GM12878 (cell line): ENCODE measurements around the gene SLA2. TPM values are rescaled to one million over a fixed set of nuclear protein-coding genes. Genes with fewer than 3 reads are reported as not detected.

Experiments used
- ATAC-seq: fragments of 200-7000 bp; cut with Tn5 transposase; 3 replicates; pipeline ENCODE4 v1.9.1; 2020; ENCODE audit warnings: mild to moderate bottlenecking, moderate library complexity
- BruUV-seq: library from RNA; stranded (reverse); fragments of 400-500 nt; replicated peaks from 2 replicates; lab custom pipeline; 2021; lab: Mats Ljungman, UMichigan
- CTCF ChIA-PET: fragments of 300-600 bp; sonication (Branson Sonifier 250); formaldehyde crosslinking; extraction: SDS; loops from one replicate; lab custom pipeline; 2021; ENCODE audit warnings: inconsistent platforms; lab: Yijun Ruan, JAX
- POLR2A ChIA-PET: fragments of 350-600 bp; formaldehyde crosslinking; extraction: SDS; loops from one replicate; lab custom pipeline; 2021; ENCODE audit warnings: inconsistent platforms; lab: Charles Lee
- RAD21 ChIA-PET: fragments of 300-600 bp; sonication (Branson Sonifier 250); formaldehyde crosslinking; loops from one replicate; lab custom pipeline; 2023; ENCODE audit warnings: antibody characterized with exemption; ENCODE audit not compliant: unreplicated experiment; lab: Charles Lee
- SMC1A ChIA-PET: fragments of 300-600 bp; sonication (Branson Sonifier 250); formaldehyde crosslinking; loops from one replicate; lab custom pipeline; 2023; ENCODE audit not compliant: unreplicated experiment, uncharacterized antibody; lab: Charles Lee
- DNase-seq: peaks from one replicate; pipeline ENCODE4 v3.0.0-alpha.2; 2011; ENCODE audit warnings: low read depth, low spot score
- FAIRE-seq: peaks from 3 replicates; lab custom pipeline; 2011; peaks lifted over from hg19 to GRCh38; lab: Jason Lieb, UNC
- H2AFZ ChIP-seq: 2 replicates; pipeline ENCODE4 v1.6.0; 2011; ENCODE audit warnings: low read depth, low read length, control low read depth; ENCODE audit not compliant: control insufficient read depth
- H3K27ac ChIP-seq: 2 replicates; pipeline ENCODE4 v1.5.1; 2011; ENCODE audit warnings: control low read depth; ENCODE audit not compliant: control insufficient read depth, insufficient read depth
- H3K27me3 ChIP-seq, 2 experiments: replicated peaks in 1 of 2; 2 replicates each; pipeline versions ENCODE4 v1.6.0 to v1.6.1; 2011; ENCODE audit warnings: low read length in 1 of 2; ENCODE audit not compliant: control insufficient read depth in 2 of 2, insufficient read depth in 2 of 2
- H3K36me3 ChIP-seq, 2 experiments: 2 replicates each; pipeline ENCODE4 v1.5.1; 2011; ENCODE audit warnings: low read length in 1 of 2; ENCODE audit not compliant: control insufficient read depth in 2 of 2, insufficient read depth in 2 of 2
- H3K4me1 ChIP-seq: 2 replicates; pipeline ENCODE4 v1.6.1; 2011; ENCODE audit warnings: mild to moderate bottlenecking, low read length, moderate library complexity, mixed read lengths; ENCODE audit not compliant: control insufficient read depth, insufficient read depth
- H3K4me2 ChIP-seq: 2 replicates; pipeline ENCODE4 v1.6.0; 2011; ENCODE audit warnings: control low read depth; ENCODE audit not compliant: control insufficient read depth, insufficient read depth
- H3K4me3 ChIP-seq: fragments of 200-600 bp; sonication (generic); 2 replicates; pipeline ENCODE4 v1.5.1; 2016
- H3K79me2 ChIP-seq: 2 replicates; pipeline ENCODE4 v1.6.0; 2011; ENCODE audit warnings: low read length; ENCODE audit not compliant: control insufficient read depth, insufficient read depth
- H3K9ac ChIP-seq: 2 replicates; pipeline ENCODE4 v1.8.0; 2011; ENCODE audit warnings: low read length, control low read depth, mixed read lengths; ENCODE audit not compliant: control insufficient read depth, insufficient read depth
- H3K9me3 ChIP-seq: replicated peaks from 3 replicates; pipeline ENCODE4 v1.5.1; 2011; ENCODE audit warnings: mild to moderate bottlenecking, low read length; ENCODE audit not compliant: control insufficient read depth, insufficient read depth
- H4K20me1 ChIP-seq: 2 replicates; pipeline ENCODE4 v1.6.0; 2011; ENCODE audit not compliant: control insufficient read depth, insufficient read depth
- BRCA1 ChIP-seq: IDR thresholded peaks from 2 replicates; pipeline ENCODE4 v1.6.1; 2011; ENCODE audit warnings: low read depth, low read length, improper control_type of control experiment
- CREM ChIP-seq: IDR thresholded peaks from 2 replicates; pipeline ENCODE4 v1.6.1; 2014; ENCODE audit warnings: antibody characterized with exemption, low read depth
- EGR1 ChIP-seq, 2 experiments: IDR thresholded peaks; 1 replicate in 1 of 2; 2 replicates in 1 of 2; pipeline ENCODE4 v1.6.1; 2011 to 2012; ENCODE audit warnings: low read depth in 2 of 2, low read length in 2 of 2, borderline replicate concordance in 1 of 2, mild to moderate bottlenecking in 1 of 2, moderate library complexity in 1 of 2
- EP300 ChIP-seq, 2 experiments: fragments of 150-350 bp in 1 of 2; IDR thresholded peaks; 2 replicates each; pipeline ENCODE4 v1.6.1; 2011 to 2012; ENCODE audit warnings: low read depth in 2 of 2, low read length in 2 of 2, borderline replicate concordance in 1 of 2, improper control_type of control experiment in 1 of 2, inconsistent platforms in 1 of 2; ENCODE audit not compliant: control insufficient read depth in 1 of 2
- HCFC1 ChIP-seq: fragments of 150-350 bp; IDR thresholded peaks from 2 replicates; pipeline ENCODE4 v1.6.1; 2014; ENCODE audit warnings: low read length
- HDAC2 ChIP-seq: fragments of 200-600 bp; sonication (generic); IDR thresholded peaks from 2 replicates; pipeline ENCODE4 v1.6.1; 2017
- JUNB ChIP-seq: IDR thresholded peaks from 2 replicates; pipeline ENCODE4 v1.6.1; 2016; ENCODE audit warnings: antibody characterized with exemption, mild to moderate bottlenecking
- LARP7 ChIP-seq: fragments of 450-650 bp; IDR thresholded peaks from 2 replicates; pipeline ENCODE4 v1.6.1; 2017; ENCODE audit warnings: mild to moderate bottlenecking
- NBN ChIP-seq: fragments of 450-650 bp; IDR thresholded peaks from 2 replicates; pipeline ENCODE4 v1.6.1; 2016
- NFYB ChIP-seq: IDR thresholded peaks from 2 replicates; pipeline ENCODE4 v1.6.1; 2011; ENCODE audit warnings: low read depth, mild to moderate bottlenecking, low read length, improper control_type of control experiment, moderate library complexity; ENCODE audit not compliant: insufficient read depth
- POLR2A ChIP-seq: IDR thresholded peaks from 2 replicates; pipeline ENCODE4 v1.6.1; 2011; ENCODE audit warnings: low read depth, mild to moderate bottlenecking, low read length
- POLR2AphosphoS2 ChIP-seq: IDR thresholded peaks from 2 replicates; pipeline ENCODE4 v1.6.1; 2011; ENCODE audit warnings: low read depth, mild to moderate bottlenecking, low read length, improper control_type of control experiment, moderate library complexity
- RUNX3 ChIP-seq: IDR thresholded peaks from 2 replicates; pipeline ENCODE4 v1.6.1; 2012; ENCODE audit warnings: low read length, inconsistent platforms
- SPI1 ChIP-seq: IDR thresholded peaks from 2 replicates; pipeline ENCODE4 v1.6.1; 2011; ENCODE audit warnings: low read depth, mild to moderate bottlenecking, low read length, moderate library complexity, borderline replicate concordance; ENCODE audit not compliant: insufficient read depth
- TARDBP ChIP-seq: IDR thresholded peaks from 2 replicates; pipeline ENCODE4 v1.6.1; 2016; ENCODE audit warnings: borderline replicate concordance
- TCF12 ChIP-seq: IDR thresholded peaks from 2 replicates; pipeline ENCODE4 v1.6.1; 2011; ENCODE audit warnings: low read depth, mild to moderate bottlenecking, low read length
- TCF7 ChIP-seq: IDR thresholded peaks from 2 replicates; pipeline ENCODE4 v1.6.1; 2014; ENCODE audit warnings: antibody characterized with exemption, borderline replicate concordance
- ZNF207 ChIP-seq: fragments of 450-650 bp; IDR thresholded peaks from 2 replicates; pipeline ENCODE4 v1.6.1; 2014; ENCODE audit warnings: antibody characterized with exemption, mild to moderate bottlenecking, borderline replicate concordance
- WGBS: methylation state at CpG from one replicate; pipeline ENCODE4 v1.1.6; 2016; ENCODE audit warnings: low lambda C conversion rate; ENCODE audit not compliant: insufficient replicate concordance, insufficient coverage; ENCODE audit errors: missing lambda C conversion rate; 5-methylcytosine and 5-hydroxymethylcytosine counted together
- in situ Hi-C: fragments of 300-500 bp; cut with MboI; formaldehyde crosslinking; loops from 9 replicates; pipeline ENCODE4 v1.14.3; 2018; ENCODE audit warnings: mixed read lengths
- intact Hi-C: fragments of 100-400 bp; cut with micrococcal nuclease; formaldehyde crosslinking; loops from one replicate; pipeline ENCODE4 v1.14.2; 2022; ENCODE audit not compliant: unreplicated experiment
- polyA plus RNA-seq, 11 experiments: library from polyadenylated mRNA; depleted of rRNA in 4 of 11; unstranded in 6 of 11; stranded (reverse) in 5 of 11; fragments of >200 nt; fragmentation: Nextera tagmentation in 4 of 11; fragmentation: Illumina TruSeq in 1 of 11; extraction: Ambion mirVana in 4 of 11; extraction: Trizol in 1 of 11; gene quantifications; 1 replicate in 1 of 11; 2 replicates in 10 of 11; pipeline versions ENCODE4 v1.2.1 to v1.2.3, GENCODE V29; 2011 to 2016; ENCODE audit warnings: inconsistent platforms in 2 of 11, missing spikeins in 2 of 11, low read depth in 1 of 11
- total RNA-seq, 4 experiments: library from RNA; depleted of rRNA in 3 of 4; stranded (reverse); fragments of >200 nt in 3 of 4; fragmentation: Illumina TruSeq in 1 of 4; extraction: Trizol in 1 of 4; gene quantifications; 2 replicates each; pipeline versions ENCODE4 v1.2.1 to v1.2.3, GENCODE V29; 2013 to 2021
- TF ChIP-seq, protein P1 (sequence below): IDR thresholded peaks from 2 replicates; pipeline ENCODE4 v1.6.1; 2011; ENCODE audit warnings: mild to moderate bottlenecking, low read depth, low read length, moderate library complexity; ENCODE audit not compliant: insufficient replicate concordance
- TF ChIP-seq, protein P2 (sequence below): fragments of 450-650 bp; IDR thresholded peaks from 2 replicates; pipeline ENCODE4 v1.6.1; 2016; ENCODE audit warnings: mild to moderate bottlenecking
- TF ChIP-seq, protein P3 (sequence below): IDR thresholded peaks from 2 replicates; pipeline ENCODE4 v1.6.1; 2011; ENCODE audit warnings: borderline replicate concordance, low read depth, mild to moderate bottlenecking, moderate library complexity, mixed read lengths, low read length; ENCODE audit not compliant: insufficient read depth; ENCODE audit errors: extremely low read length

SLA2 gene
- total and polyA plus RNA-seq, 10 of the 15 experiments (the other 5 are each of a cell fraction or from before 2014, with no cell fraction given) = 0.29 to 3.3 (median 1.4) TPM

DNA sequence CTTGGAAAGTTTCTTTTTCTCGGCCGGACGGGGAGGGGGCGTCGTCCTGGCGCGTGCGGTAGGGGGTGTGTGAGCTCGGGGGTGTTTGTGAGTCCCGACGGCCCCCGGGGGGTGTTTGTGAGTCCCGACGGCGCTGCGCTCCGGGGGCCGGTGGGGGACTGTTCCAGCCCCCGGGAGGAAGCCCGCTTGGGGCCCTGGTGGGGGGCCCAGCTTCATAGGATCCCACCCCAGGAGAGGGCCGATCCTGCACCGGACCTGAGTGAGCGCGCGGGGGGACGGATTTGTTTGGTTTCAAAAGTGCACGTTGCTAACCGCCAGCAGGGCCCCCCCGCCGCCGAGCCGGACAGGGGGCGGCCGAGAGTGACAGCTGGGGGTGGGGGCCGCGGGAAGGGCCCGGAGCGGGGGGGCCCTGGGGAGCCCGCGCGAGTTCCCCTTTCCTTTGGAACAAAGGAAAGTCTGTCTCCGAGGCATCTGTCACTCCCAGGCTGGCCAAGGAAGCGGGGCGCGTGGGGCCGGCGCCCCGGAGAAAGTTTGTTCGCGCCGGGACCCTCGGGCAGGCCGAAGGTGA is 72.1 kb downstream of the SLA2 start:
- Histone ChIP-seq H3K4me3 (peak overlapping the region; percentile 94), H3K9ac (peak overlapping the region; percentile 97), H3K27me3 (no peaks in the 10 kb centered on the region), H3K79me2 (peaks cover 50% of the 10 kb centered on the region), H3K9me3 (no peaks in the 10 kb centered on the region), H4K20me1 (peaks cover 8% of the 10 kb centered on the region; the same call in 1 of the 2 replicates), H3K27ac (peak overlapping the region; percentile 96), H3K4me1 (peaks cover 5% of the 10 kb centered on the region), H2AFZ (no peak overlapping the region), H3K36me3 (peaks cover 4 to 7% of the 10 kb centered on the region in 2 experiments; a peak in 3 of 4 replicates), H3K4me2 (peak overlapping the region; percentile 31; the same call in 1 of the 2 replicates)
- RAD21 ChIA-PET = interaction anchor here (0.6 to 9.0 kb wide), 12 partner anchors 11 to 262 kb away, joined by 3 to 93 read pairs (median 5); partner anchors contain the start of genes DSN1, NDRG3 and RAB5IF
- 0% methylated on average over 36 of the region's 53 CpGs for WGBS
- no peak for DNase-seq
- TSS peak; percentile 55 for BruUV-seq
- ATAC-seq = peak; percentile 4
- intact Hi-C loops = loop anchor here (1.0 to 10.0 kb wide), 3 partner anchors 21 to 109 kb away; partner anchors contain the start of gene RAB5IF
- CTCF ChIA-PET = interaction anchor here (1.0 to 9.0 kb wide), 4 partner anchors 16 to 293 kb away, joined by 3 to 94 read pairs (median 42); partner anchors contain the start of gene RAB5IF
- in situ Hi-C loops = no loop called here
- POLR2A ChIA-PET = interaction anchor here (0.6 to 10.1 kb wide), 12 partner anchors 11 to 294 kb away, joined by 3 to 87 read pairs (median 7); partner anchors contain the start of gene RAB5IF
- no peak for FAIRE-seq
- SMC1A ChIA-PET = interaction anchor here (1.1 to 8.2 kb wide), 4 partner anchors 11 to 29 kb away, joined by 3 to 98 read pairs (median 43); partner anchors contain the start of gene RAB5IF
- peak; percentile 92 for TF ChIP-seq LARP7
- TF ChIP-seq TARDBP = peak; percentile 46; the same call in 1 of the 2 replicates
- no peak for TF ChIP-seq HDAC2
- peak in 1 of 2 experiments; percentile 42; a peak in 1 of 4 replicates for TF ChIP-seq EP300 (IDR thresholded peaks at IDR 0.05; ENCODE audit: borderline replicate concordance in 1 of 2, control insufficient read depth in 1 of 2, low read depth in 2 of 2, low read length in 2 of 2)
- TF ChIP-seq, protein P1, sequence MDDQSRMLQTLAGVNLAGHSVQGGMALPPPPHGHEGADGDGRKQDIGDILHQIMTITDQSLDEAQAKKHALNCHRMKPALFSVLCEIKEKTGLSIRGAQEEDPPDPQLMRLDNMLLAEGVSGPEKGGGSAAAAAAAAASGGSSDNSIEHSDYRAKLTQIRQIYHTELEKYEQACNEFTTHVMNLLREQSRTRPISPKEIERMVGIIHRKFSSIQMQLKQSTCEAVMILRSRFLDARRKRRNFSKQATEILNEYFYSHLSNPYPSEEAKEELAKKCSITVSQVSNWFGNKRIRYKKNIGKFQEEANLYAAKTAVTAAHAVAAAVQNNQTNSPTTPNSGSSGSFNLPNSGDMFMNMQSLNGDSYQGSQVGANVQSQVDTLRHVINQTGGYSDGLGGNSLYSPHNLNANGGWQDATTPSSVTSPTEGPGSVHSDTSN = peak; percentile 76
- peak in 1 of 2 experiments; percentile 23; a peak in 1 of 3 replicates for TF ChIP-seq EGR1 (IDR thresholded peaks at IDR 0.05; ENCODE audit: borderline replicate concordance in 1 of 2, low read depth in 2 of 2, low read length in 2 of 2)
- TF ChIP-seq, protein P2, sequence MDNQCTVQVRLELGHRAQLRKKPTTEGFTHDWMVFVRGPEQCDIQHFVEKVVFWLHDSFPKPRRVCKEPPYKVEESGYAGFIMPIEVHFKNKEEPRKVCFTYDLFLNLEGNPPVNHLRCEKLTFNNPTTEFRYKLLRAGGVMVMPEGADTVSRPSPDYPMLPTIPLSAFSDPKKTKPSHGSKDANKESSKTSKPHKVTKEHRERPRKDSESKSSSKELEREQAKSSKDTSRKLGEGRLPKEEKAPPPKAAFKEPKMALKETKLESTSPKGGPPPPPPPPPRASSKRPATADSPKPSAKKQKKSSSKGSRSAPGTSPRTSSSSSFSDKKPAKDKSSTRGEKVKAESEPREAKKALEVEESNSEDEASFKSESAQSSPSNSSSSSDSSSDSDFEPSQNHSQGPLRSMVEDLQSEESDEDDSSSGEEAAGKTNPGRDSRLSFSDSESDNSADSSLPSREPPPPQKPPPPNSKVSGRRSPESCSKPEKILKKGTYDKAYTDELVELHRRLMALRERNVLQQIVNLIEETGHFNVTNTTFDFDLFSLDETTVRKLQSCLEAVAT = peak; percentile 12; the same call in 1 of the 2 replicates
- TF ChIP-seq POLR2AphosphoS2 = peak; percentile 36; the same call in 1 of the 2 replicates
- 0 out of 2 replicates have a peak, but pooled peaks have one; percentile 20 for TF ChIP-seq NBN
- 0 out of 2 replicates have a peak, but pooled peaks have one; percentile 69 for TF ChIP-seq ZNF207
- no peak for TF ChIP-seq HCFC1
- 0 out of 2 replicates have a peak, but pooled peaks have one; percentile 22 for TF ChIP-seq TCF12
- no peak for TF ChIP-seq JUNB
- TF ChIP-seq BRCA1 = no peak
- no peak for TF ChIP-seq NFYB
- peak; percentile 41; the same call in 1 of the 2 replicates for TF ChIP-seq RUNX3
- TF ChIP-seq CREM = peak; percentile 36; the same call in 1 of the 2 replicates
- TF ChIP-seq, protein P3, sequence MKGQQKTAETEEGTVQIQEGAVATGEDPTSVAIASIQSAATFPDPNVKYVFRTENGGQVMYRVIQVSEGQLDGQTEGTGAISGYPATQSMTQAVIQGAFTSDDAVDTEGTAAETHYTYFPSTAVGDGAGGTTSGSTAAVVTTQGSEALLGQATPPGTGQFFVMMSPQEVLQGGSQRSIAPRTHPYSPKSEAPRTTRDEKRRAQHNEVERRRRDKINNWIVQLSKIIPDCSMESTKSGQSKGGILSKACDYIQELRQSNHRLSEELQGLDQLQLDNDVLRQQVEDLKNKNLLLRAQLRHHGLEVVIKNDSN = no peak
- TF ChIP-seq SPI1 = peak; percentile 37; the same call in 1 of the 2 replicates
- TF ChIP-seq TCF7 = no peak
- peak; percentile 18; the same call in 1 of the 2 replicates for TF ChIP-seq POLR2A
